HL-60 (cell line): ENCODE data around the gene PFKFB1.

Experiments used
- POLR2AphosphoS5 ChIP-seq: IDR thresholded peaks from 2 replicates; pipeline ENCODE4 v1.6.1; 2012; ENCODE audit warnings: low read depth
- REST ChIP-seq: IDR thresholded peaks from 2 replicates; pipeline ENCODE4 v1.6.1; 2012; ENCODE audit warnings: low read depth; ENCODE audit not compliant: insufficient replicate concordance
- TF ChIP-seq, protein P1 (sequence below): IDR thresholded peaks from one replicate; pipeline ENCODE4 v1.5.1; 2011; ENCODE audit warnings: low read length, control low read depth, inconsistent platforms; ENCODE audit not compliant: insufficient read depth

DNA sequence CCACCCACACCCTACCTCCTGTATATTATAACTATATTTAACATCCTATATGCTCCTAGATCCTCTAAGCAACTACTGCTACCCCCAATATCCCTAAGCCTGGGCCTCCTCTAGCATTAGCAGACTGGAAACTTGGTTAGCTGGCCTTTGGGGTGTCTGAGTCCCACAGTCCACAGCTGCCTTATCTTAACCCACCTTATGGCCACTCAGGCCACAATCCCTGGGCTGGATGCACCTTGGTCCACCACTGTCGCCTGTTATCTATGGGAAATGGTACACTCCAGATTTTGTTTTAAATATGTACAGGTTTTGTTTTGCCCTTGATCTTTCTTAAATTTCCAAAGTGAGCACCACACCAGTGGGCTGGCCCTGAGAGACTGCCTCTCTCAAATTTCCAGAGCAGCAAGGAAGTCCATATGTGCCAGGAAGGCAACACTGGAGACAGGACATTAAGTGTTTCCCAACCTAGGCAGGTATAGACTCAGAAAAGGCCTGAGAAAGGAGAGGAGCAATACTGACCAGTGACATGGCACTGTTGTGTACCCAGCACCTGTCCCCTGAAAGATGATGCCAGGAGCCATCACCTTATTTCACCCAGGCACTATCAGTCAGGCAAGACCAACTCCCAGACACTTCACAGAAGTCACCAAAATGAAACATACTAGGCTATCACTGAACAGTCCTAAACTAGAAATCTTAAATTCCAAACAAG lies 921 bp downstream of the PFKFB1 start:
- TF ChIP-seq, protein P1, sequence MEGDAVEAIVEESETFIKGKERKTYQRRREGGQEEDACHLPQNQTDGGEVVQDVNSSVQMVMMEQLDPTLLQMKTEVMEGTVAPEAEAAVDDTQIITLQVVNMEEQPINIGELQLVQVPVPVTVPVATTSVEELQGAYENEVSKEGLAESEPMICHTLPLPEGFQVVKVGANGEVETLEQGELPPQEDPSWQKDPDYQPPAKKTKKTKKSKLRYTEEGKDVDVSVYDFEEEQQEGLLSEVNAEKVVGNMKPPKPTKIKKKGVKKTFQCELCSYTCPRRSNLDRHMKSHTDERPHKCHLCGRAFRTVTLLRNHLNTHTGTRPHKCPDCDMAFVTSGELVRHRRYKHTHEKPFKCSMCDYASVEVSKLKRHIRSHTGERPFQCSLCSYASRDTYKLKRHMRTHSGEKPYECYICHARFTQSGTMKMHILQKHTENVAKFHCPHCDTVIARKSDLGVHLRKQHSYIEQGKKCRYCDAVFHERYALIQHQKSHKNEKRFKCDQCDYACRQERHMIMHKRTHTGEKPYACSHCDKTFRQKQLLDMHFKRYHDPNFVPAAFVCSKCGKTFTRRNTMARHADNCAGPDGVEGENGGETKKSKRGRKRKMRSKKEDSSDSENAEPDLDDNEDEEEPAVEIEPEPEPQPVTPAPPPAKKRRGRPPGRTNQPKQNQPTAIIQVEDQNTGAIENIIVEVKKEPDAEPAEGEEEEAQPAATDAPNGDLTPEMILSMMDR = no peak
- TF ChIP-seq POLR2AphosphoS5 = no peak
- TF ChIP-seq REST = no peak
